Measurements from ENCODE around the gene TSPEAR.

DNA sequence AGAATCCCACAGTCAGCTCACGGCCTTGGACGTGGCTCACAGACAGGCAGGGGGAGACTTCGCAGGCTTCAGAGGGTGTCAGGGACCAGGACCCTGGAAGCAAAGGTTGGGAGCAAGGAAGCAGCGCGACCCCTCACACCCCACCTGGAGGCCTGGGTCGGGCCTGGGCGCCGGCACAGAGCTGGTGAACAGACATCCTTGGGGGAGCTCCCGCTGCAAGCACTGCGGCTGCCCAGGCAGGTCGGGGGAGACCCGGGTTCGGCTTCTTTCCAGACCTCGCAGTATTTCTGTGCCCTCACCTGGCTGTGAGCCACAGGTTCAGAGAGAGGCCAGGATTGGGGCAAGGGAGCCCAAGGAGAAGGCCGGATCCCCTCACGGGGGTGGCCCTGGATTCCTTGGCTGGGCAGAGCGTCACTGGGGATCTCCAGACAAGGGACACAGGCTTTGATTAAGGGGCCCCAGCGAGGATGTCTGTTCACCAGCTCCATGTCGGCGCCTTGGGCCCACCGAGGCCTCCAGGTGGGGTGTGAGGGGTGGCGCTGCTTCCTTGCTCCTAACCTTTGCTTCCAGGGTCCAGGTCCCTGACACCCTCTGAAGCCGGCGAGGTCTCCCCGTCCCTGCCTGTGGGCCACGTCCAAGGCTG lies 37.9 kb upstream of the TSPEAR start:
- no peak for TF ChIP-seq ZFX (IDR thresholded peaks at IDR 0.05; ENCODE audit: borderline replicate concordance)
- TF ChIP-seq, protein P1, sequence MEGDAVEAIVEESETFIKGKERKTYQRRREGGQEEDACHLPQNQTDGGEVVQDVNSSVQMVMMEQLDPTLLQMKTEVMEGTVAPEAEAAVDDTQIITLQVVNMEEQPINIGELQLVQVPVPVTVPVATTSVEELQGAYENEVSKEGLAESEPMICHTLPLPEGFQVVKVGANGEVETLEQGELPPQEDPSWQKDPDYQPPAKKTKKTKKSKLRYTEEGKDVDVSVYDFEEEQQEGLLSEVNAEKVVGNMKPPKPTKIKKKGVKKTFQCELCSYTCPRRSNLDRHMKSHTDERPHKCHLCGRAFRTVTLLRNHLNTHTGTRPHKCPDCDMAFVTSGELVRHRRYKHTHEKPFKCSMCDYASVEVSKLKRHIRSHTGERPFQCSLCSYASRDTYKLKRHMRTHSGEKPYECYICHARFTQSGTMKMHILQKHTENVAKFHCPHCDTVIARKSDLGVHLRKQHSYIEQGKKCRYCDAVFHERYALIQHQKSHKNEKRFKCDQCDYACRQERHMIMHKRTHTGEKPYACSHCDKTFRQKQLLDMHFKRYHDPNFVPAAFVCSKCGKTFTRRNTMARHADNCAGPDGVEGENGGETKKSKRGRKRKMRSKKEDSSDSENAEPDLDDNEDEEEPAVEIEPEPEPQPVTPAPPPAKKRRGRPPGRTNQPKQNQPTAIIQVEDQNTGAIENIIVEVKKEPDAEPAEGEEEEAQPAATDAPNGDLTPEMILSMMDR (IDR thresholded peaks at IDR 0.05): no peak

Measured in 22Rv1 (cell line).